Kidney capillary endothelial cell (primary cell): ENCODE results near the gene CILP.
"Not testable (repeated sequence)": the region's sequence is repeated elsewhere in the genome, so short reads cannot be mapped to it uniquely, and the experiment has no call there.

Experiments used
- DNase-seq: peaks from one replicate; pipeline ENCODE4 v3.0.0-alpha.2; 2018; ENCODE audit warnings: low spot score

Gene CILP

GRCh38 chr15:65192016-65192415 is 19.3 kb downstream of the CILP start:
- no peak for DNase-seq

DNA sequence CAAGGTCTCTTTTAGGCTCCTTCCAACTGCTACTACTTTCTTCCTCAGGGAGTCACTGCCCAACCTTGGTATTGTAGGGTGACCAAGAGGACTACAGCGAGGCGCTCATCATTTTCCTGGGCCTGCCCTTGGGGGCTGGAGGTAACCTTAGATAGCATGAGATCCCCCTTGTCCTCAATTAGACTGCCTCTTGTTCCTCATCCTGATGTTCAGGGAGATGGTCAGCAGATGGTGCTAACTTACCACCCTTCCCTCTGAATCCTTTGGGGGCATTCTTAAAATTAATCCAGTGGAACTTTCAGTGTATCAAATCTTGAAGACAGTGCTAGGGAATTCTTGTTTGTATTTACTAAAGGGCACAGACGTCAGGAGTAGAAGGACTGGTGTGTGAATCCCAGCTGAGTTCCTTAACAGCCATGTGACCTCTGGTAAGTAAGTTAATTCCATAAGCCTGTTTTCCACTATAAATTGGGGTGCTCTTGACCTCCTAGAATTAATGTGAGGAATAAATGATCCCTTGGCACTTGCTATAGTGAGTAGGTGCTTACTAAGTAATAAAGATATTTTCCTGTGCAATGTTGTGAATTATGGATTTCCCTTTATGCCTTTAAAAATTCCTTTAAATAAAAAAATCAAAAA is 22.1 kb downstream of the CILP start:
- DNase-seq, result peak; percentile 40

GRCh38 chr15:65188472-65188871 is 22.8 kb downstream of the CILP start:
- not testable (repeated sequence) for DNase-seq

- peak; percentile 82 for DNase-seq
Observed at GRCh38 chr15:65184868-65185717, 26.2 kb downstream of the CILP start, which contains the start of gene CLPX. TSS of gene CLPX (minus strand) at chr15:65185342. CDS start at chr15:65185153, 189 bp downstream.

DNA sequence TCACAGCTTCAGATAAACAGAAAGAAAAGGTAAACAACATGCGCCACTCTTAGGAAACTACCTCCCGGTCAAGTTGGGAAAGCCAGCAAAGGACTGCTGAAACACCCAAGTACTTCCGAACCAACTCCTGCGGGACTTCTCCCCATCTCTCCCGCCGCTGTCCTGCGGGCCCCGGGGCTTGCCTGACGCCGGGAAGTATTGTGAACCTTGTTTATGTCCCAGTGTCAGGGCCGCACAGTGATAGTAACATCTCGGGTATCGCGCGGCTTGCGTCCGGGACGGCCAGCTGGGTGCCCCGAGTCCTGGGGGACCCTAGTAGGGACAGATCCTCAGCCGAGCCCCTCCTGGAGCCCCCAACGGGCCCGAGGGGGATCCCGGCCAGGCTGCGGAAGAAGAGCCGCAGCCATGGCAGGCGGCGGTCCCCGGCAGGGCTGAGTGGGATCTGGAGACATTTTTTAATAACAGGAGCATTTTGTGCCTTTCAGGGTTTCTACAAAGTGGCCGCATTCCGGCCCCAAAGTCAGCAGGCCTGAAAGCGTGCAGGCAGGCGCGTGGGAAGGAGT is 26.9 kb downstream of the CILP start:
- DNase-seq, result peak; percentile 49

GRCh38 chr15:65183865-65184159 is 27.5 kb downstream of the CILP start:
- DNase-seq, result peak; percentile 22

DNA sequence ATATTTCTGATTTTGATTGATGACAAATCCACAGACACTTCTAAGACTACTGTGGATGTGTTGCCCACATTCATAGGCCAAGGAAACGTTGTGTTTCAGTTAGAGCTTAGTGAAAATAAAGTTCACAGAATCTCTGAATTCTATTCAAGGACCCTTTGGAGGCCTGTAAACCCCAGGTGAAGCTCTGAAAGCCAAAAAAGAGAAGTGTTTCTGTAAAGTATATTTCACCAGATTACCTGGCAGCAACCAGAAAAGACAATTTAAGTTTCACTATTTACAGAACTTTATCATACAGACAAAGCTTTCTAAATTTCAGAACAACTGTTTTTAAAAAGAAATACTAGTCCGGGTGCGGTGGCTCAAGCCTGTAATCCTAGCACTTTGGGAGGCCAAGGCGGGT is 28.7 kb downstream of the CILP start:
- no peak for DNase-seq

GRCh38 chr15:65181582-65182353 is 29.5 kb downstream of the CILP start:
- DNase-seq, result not testable (repeated sequence)

DNA sequence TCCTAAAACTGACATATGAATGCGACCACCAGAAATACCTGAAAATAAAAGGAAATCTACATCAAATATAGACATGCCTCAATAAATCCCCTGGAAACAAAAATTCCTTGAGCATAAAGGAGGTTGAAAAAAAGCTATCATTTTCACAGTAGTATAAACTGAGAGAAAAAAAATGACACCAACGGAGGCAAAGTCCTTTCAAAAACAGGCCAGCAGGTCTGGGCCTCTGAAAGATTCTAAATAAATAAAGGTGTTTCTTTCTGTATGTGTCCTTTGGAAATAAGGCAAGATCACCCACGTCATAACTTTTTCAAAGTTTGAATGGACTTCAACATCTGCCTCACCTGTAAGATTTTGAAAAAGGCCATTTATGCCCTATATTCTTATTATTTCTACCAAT is 31.1 kb downstream of the CILP start:
- no peak for DNase-seq

GRCh38 chr15:65177901-65178300 is 33.4 kb downstream of the CILP start:
- DNase-seq, result no peak

DNA sequence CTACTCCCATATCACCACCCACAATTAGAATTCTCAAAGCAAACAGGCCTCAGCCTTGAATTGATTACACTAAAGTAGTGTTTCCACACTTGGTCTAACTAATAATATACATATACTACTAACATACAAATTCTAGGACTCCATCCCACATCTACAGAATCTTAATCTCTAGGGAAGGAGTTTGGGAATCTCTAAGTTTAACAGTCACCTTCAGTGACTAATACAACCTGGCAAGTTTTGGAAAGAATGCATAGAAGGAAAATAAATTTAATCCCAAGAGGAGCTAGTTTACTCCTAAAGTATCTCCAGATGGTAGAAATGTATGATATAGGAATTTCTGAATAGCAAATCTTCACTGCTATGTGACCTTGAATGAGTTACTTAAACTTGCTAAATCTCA is 35.2 kb downstream of the CILP start:
- no peak for DNase-seq

GRCh38 chr15:65175511-65175910 is 35.8 kb downstream of the CILP start:
- no peak for DNase-seq

DNA sequence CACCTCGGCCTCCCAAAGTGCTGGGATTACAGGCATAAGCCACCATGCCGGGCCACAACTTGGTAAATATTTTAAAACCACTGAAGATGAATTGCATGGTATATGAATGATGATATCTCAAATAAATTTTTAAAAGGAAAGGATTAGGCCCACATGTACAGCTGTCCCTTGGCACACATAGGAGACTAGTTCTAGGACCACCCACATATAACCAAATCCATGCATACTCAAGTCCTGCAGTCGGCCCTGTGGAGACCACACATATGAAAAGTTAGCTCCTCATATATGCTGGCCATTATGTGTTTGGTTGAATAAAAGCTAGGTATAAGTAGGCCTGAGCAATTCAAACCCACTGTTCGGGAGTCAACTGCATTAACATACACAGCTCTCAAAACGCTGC is 36.8 kb downstream of the CILP start:
- DNase-seq, result no peak

GRCh38 chr15:65172531-65172930 is 38.7 kb downstream of the CILP start:
- DNase-seq, result no peak

DNA sequence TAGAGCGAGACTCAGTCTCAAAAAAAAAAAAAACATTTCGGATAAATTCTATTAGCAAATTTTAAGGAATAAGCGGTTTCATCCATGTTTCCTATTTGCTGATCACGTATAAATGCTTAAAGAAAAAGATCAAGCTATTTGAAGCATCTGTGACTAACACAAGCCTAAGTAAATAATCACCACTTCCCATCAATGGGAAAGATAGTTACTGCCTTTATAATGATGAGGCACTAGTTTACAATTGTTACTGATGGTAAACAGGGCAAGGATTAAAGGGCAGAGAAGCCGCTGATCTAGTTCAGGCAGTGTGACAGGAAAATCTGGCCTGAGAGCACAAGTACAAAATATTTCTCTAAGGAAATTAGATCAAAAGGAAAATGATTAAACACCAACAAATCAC is 39.8 kb downstream of the CILP start:
- DNase-seq, result no peak

GRCh38 chr15:65165875-65166274 is 45.4 kb downstream of the CILP start:
- DNase-seq, result no peak

DNA sequence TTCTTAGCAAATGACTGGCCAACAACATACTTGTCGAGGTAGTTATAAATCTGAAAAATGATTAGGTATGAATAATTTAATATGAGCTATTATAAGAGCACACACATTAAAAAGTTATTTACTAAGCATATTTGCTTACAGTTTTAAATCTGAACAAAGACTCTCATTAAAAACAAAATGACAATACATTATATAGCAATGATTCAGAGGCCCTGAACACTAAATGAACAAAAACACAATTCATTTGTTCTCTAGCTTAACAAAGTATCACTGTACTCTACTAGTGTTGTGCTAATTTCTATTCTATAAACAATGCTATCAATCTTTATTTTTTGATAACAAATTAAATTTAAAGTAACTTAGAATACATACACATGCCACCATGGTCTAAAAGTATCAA is 47.1 kb downstream of the CILP start:
- DNase-seq, result no peak

DNA sequence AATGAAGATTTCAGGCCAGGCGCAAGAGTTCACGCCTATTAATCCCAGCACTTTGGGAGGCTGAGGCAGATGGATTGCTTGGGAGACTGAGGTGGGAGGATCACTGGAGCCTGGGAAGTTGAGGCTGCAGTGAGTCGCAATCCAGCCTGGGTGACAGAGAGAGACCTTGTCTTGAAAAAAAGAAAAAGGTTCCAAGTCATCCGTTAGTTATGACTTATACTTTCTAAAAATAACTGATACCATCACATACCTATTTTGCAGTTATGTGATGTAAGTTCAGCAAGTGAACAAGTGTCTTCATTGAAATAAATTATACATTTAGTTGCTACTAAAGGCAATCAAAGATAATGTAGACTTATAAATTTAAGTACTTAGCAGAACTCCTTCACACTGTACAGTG is 48.2 kb downstream of the CILP start:
- DNase-seq, result peak; percentile 10

- DNase-seq, result no peak
Observed at GRCh38 chr15:65156692-65157091, 54.6 kb downstream of the CILP start.

DNA sequence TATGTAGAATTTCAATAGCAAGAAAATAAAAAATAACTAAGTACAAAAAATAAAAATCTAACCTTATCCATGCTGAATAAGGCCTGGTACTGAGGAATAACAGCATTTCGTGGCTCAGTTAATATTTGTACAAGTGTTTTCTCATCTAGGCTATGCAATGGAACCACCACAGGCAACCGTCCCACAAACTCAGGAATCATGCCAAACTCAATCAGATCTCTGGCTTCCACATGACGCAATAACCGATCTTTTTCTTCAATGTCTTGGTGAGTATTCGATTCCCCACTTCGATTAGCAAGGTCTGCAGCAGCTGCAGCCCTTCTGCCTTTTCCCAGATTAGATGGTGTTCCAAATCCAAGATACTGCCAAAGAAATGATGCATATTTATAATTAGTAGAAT is 56.6 kb downstream of the CILP start:
- no peak for DNase-seq

GRCh38 chr15:65147902-65148301 is 63.4 kb downstream of the CILP start:
- DNase-seq, result no peak

DNA sequence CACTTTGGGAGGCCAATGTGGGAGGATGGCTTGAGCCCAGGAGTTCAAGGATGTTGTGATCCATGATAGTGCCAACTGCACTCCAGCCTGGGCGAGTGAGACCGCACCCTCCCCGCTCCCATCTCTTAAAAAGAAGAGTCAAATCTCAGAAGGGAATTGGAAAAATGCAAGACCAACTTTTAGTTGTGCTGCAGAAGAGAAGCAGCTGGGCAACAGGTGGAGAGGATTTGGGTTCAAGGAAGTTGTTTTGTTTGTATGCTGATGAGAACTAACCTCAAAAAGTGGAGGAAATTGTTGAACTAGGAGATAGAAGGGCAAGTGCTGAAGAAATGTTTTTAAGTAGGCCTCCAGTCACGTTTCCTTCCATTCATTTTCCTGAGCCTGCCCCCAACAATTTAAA is 64.8 kb downstream of the CILP start:
- no peak for DNase-seq
